PC-9 (cell line): ENCODE data around the gene EDARADD. TPM values are rescaled to one million over a fixed set of nuclear protein-coding genes. Genes with fewer than 3 reads are reported as not detected.

ENCODE experiments used
- BruUV-seq: library from RNA; stranded (reverse); fragments of 400-500 nt; replicated peaks from 2 replicates; lab custom pipeline; 2021; lab: Mats Ljungman, UMichigan
- CTCF ChIA-PET: fragments of 300-600 bp; sonication (Branson Sonifier 250); formaldehyde crosslinking; loops from one replicate; lab custom pipeline; 2022; ENCODE audit warnings: antibody characterized with exemption; lab: Charles Lee
- POLR2A ChIA-PET: fragments of 300-600 bp; sonication (Branson Sonifier 250); formaldehyde crosslinking; loops from one replicate; lab custom pipeline; 2022; ENCODE audit warnings: antibody characterized with exemption; ENCODE audit not compliant: unreplicated experiment; lab: Charles Lee
- DNase-seq, 2 experiments: peaks; one replicate each; pipeline versions ENCODE4 v3.0.0 to v3.0.0-alpha.2; 2015 to 2022; ENCODE audit warnings: mixed read lengths in 1 of 2
- H2AFZ ChIP-seq: fragments of 200-600 bp; sonication (generic); 2 replicates; pipeline ENCODE4 v1.8.1; 2017; ENCODE audit warnings: antibody characterized with exemption
- H3F3A ChIP-seq: fragments of 200-600 bp; sonication (generic); 2 replicates; pipeline ENCODE4 v1.8.1; 2017; ENCODE audit warnings: antibody characterized with exemption, mild to moderate bottlenecking, low read depth; ENCODE audit not compliant: insufficient read depth
- H3K27ac ChIP-seq: fragments of 200-600 bp; sonication (generic); 2 replicates; pipeline ENCODE4 v1.6.1; 2016; ENCODE audit warnings: mixed run types
- H3K27me3 ChIP-seq: fragments of 200-600 bp; sonication (generic); 2 replicates; pipeline ENCODE4 v1.6.1; 2016; ENCODE audit warnings: low read depth, mixed run types; ENCODE audit not compliant: insufficient read depth
- H3K36me3 ChIP-seq: fragments of 200-600 bp; sonication (generic); 2 replicates; pipeline ENCODE4 v1.6.1; 2016; ENCODE audit warnings: low read depth, mixed run types
- H3K4me1 ChIP-seq: fragments of 200-600 bp; sonication (generic); replicated peaks from 2 replicates; pipeline ENCODE4 v1.6.1; 2016; ENCODE audit warnings: mixed run types; ENCODE audit not compliant: insufficient read depth
- H3K4me2 ChIP-seq: fragments of 200-600 bp; sonication (generic); 2 replicates; pipeline ENCODE4 v1.6.1; 2017; ENCODE audit warnings: mixed run types
- H3K4me3 ChIP-seq: fragments of 200-600 bp; sonication (generic); 2 replicates; pipeline ENCODE4 v1.6.1; 2016; ENCODE audit warnings: mixed run types
- H3K79me2 ChIP-seq: fragments of 200-600 bp; sonication (generic); 2 replicates; pipeline ENCODE4 v1.6.1; 2017; ENCODE audit warnings: low read depth, mixed run types
- H3K9me2 ChIP-seq: fragments of 200-600 bp; sonication (generic); 2 replicates; pipeline ENCODE4 v1.8.1; 2017; ENCODE audit warnings: mild to moderate bottlenecking; ENCODE audit not compliant: insufficient read depth
- H3K9me3 ChIP-seq: fragments of 200-600 bp; sonication (generic); 2 replicates; pipeline ENCODE4 v1.8.1; 2016; ENCODE audit warnings: low read depth; ENCODE audit not compliant: insufficient read depth
- H4K20me1 ChIP-seq: fragments of 200-600 bp; sonication (generic); 2 replicates; pipeline ENCODE4 v1.8.1; 2017; ENCODE audit not compliant: insufficient read depth
- CTCF ChIP-seq: fragments of 200-600 bp; sonication (generic); conservative IDR thresholded peaks from 2 replicates; pipeline ENCODE4 v1.6.1; 2017; ENCODE audit warnings: mixed run types, antibody characterized with exemption, mild to moderate bottlenecking, moderate library complexity
- EZH2 ChIP-seq: fragments of 200-600 bp; sonication (generic); IDR thresholded peaks from 2 replicates; pipeline ENCODE4 v1.8.0; 2017; ENCODE audit warnings: antibody characterized with exemption, low read depth
- intact Hi-C: fragments of 100-400 bp; cut with micrococcal nuclease; formaldehyde crosslinking; loops from one replicate; pipeline ENCODE4 v1.10.0; 2022; ENCODE audit not compliant: unreplicated experiment
- total RNA-seq: library from RNA; stranded (reverse); gene quantifications from 2 replicates; pipeline ENCODE4 v1.2.3, GENCODE V29; 2021

EDARADD gene
- total RNA-seq, 1 experiment from 2014 or later: not detected

- H4K20me1 ChIP-seq: no peaks in the 10 kb centered on the region
- ChIA-PET CTCF (interaction anchor here (0.6 kb wide), 1 partner anchor 33 kb away, joined by 7 read pairs; no protein-coding TSS in a partner anchor), POLR2A (no interaction called here)
- H3K36me3 ChIP-seq: peaks cover 16% of the 10 kb centered on the region
- H3K9me2 ChIP-seq: no peaks in the 10 kb centered on the region
- no TSS peak for BruUV-seq
- H3K4me2 ChIP-seq: peak within 1 kb of the TSS; percentile 89
- DNase-seq: peak; percentile 63 to 73
- TF ChIP-seq CTCF (no peak), EZH2 (no peak)
- H3K27ac ChIP-seq: peak within 1 kb of the TSS; percentile 83
- intact Hi-C loops: loop anchor here (1.0 kb wide), 1 partner anchor 20 kb away; no protein-coding TSS in a partner anchor
- H3K4me1 ChIP-seq: peaks cover 36% of the 10 kb centered on the region
- H2AFZ ChIP-seq: peak within 1 kb of the TSS; percentile 77
- H3K27me3 ChIP-seq: no peaks in the 10 kb centered on the region
- peak within 1 kb of the TSS; percentile 77 for H3K4me3 ChIP-seq
- peaks cover 10% of the 10 kb centered on the region; the same call in 1 of the 2 replicates for H3F3A ChIP-seq
- no peaks in the 10 kb centered on the region for H3K9me3 ChIP-seq
- H3K79me2 ChIP-seq: peaks cover 41% of the 10 kb centered on the region
These were observed 129.6 kb downstream of the EDARADD start, which contains the start of gene LGALS8 for GRCh38 chr1:236523704-236524141. LGALS8 (plus strand) TSS chr1:236523982; CDS start chr1:236526071, 2,089 bp downstream.

GRCh38 chr1:236524142-236524894 lies 130.2 kb downstream of the EDARADD start:
- Histone ChIP-seq H3K79me2 (peaks cover 42% of the 10 kb centered on the region), H3K27me3 (no peaks in the 10 kb centered on the region), H3K36me3 (peaks cover 16% of the 10 kb centered on the region), H3K4me1 (peaks cover 33% of the 10 kb centered on the region), H3K9me2 (no peaks in the 10 kb centered on the region), H3F3A (peaks cover 10% of the 10 kb centered on the region; the same call in 1 of the 2 replicates), H3K27ac (peak overlapping the region; percentile 83), H3K9me3 (no peaks in the 10 kb centered on the region), H2AFZ (peak overlapping the region; percentile 77), H3K4me2 (peak overlapping the region; percentile 89), H3K4me3 (peak overlapping the region; percentile 77), H4K20me1 (no peaks in the 10 kb centered on the region)
- peak; percentile 43 to 82 for DNase-seq
- BruUV-seq: TSS peak; percentile 63
- TF ChIP-seq CTCF: no peak
- no peak for TF ChIP-seq EZH2
- POLR2A ChIA-PET: no interaction called here
- CTCF ChIA-PET: interaction anchor here (0.9 kb wide), 1 partner anchor 72 kb away, joined by 3 read pairs; no protein-coding TSS in a partner anchor
- intact Hi-C loops: loop anchor here (1.0 kb wide), 1 partner anchor 21 kb away; no protein-coding TSS in a partner anchor

GRCh38 chr1:236524895-236525184 lies 130.8 kb downstream of the EDARADD start:
- Histone ChIP-seq H3K79me2 (peaks cover 42% of the 10 kb centered on the region), H4K20me1 (no peaks in the 10 kb centered on the region), H3K4me1 (peaks cover 33% of the 10 kb centered on the region), H3K4me2 (peak overlapping the region; percentile 89), H3K27ac (peak overlapping the region; percentile 83), H3K9me3 (no peaks in the 10 kb centered on the region), H2AFZ (peak overlapping the region; percentile 77), H3K27me3 (no peaks in the 10 kb centered on the region), H3F3A (peaks cover 12% of the 10 kb centered on the region), H3K4me3 (peak overlapping the region; percentile 77), H3K36me3 (peaks cover 16% of the 10 kb centered on the region), H3K9me2 (no peaks in the 10 kb centered on the region)
- CTCF ChIA-PET: interaction anchor here (0.9 kb wide), 1 partner anchor 73 kb away, joined by 3 read pairs; no protein-coding TSS in a partner anchor
- DNase-seq: no peak
- POLR2A ChIA-PET: no interaction called here
- intact Hi-C loops: loop anchor here (1.0 kb wide), 1 partner anchor 22 kb away; no protein-coding TSS in a partner anchor
- no TSS peak for BruUV-seq
- TF ChIP-seq EZH2 (no peak), CTCF (no peak)
